Lower leg skin (tissue), 3 donors: ENCODE results near the gene RARRES1.

ENCODE experiments used
- CTCF ChIP-seq, 3 donors: fragments of 450-650 bp; IDR thresholded peaks; one replicate each; pipeline ENCODE4 v1.5.1; 2016; ENCODE audit warnings: antibody characterized with exemption in 3 of 3, mild to moderate bottlenecking in 3 of 3, moderate library complexity in 2 of 3
- POLR2A ChIP-seq, 2 donors: fragments of 450-650 bp; IDR thresholded peaks; one replicate each; pipeline ENCODE4 v1.6.1; 2016 to 2017; ENCODE audit warnings: antibody characterized with exemption in 2 of 2, mild to moderate bottlenecking in 1 of 2, moderate library complexity in 1 of 2

GRCh38 chr3:158771982-158772381, 39.7 kb upstream of the RARRES1 start:
- TF ChIP-seq POLR2A (IDR thresholded peaks at IDR 0.05) (no peak), CTCF (IDR thresholded peaks at IDR 0.05) (no peak)
